Stimulated activated CD8-positive, alpha-beta memory T cell treated with anti-CD3 and anti-CD28 coated beads, Interleukin-7, amount 100 ng/mL, for 1 hour (primary cell): ENCODE results near the gene SDR9C7.
"Not testable (repeated sequence)": the region's sequence is repeated elsewhere in the genome, so short reads cannot be mapped to it uniquely, and the experiment has no call there.

Experiments used
- DNase-seq, 2 donors: peaks; one replicate each; pipeline ENCODE4 v3.0.0-alpha.2; 2020; ENCODE audit warnings: low read depth in 2 of 2

Gene SDR9C7

DNA sequence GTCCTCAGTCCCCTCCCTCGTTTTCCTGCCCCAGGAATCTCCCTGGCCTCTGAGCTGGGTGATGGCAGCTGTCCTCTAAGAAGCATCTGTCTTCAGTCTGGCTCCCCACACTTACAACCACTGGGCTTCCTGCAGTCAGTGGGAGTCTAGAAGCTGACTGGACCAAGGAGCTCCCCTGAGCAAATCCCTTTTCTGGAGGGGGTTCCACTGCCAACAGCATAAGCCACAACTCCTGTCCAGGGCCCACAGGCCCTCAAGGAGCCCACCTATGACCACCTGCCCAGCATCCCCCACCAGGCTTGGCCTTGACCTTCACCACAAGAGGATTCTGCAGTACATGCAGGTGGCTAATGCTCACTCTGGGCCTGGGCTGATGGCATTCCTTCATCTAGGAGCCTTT lies 19.1 kb upstream of the SDR9C7 start:
- DNase-seq: no peak

DNA sequence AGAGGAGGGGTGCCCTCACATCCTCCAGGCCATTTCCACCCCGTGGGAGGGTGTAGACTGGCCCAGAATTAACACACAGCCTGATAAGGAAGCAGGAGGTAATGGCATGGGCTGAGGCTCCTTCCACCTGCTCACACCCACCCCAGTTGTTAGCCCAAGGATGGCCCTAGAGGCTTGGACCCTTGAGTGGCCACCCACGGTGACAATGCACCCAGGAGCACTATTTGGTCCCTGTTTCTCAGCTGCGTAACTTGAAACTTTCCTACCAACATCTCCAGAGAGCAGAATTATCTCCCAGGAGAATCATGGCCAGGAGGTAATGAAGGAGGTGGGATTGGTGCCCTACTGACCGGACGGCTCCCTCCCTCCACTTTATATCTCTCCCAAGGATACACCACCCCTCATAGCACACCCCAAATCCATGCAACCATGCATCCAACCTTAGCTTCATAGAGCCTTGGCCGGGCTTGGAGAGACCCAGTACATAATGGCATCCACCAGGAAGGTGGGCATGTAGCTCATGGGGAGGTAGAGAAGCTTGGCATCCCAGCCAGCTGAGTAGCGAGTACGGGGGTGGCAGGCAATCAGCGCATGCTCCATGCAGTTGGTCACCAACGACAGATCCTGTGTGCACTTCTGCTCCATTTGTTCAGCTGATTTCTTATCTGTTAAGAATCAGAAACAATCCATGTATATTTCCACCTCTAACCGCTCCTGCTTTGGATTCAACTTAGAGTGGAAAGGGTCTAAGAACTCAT lies 17.6 kb upstream of the SDR9C7 start:
- no peak for DNase-seq

- no peak for DNase-seq
Measured at GRCh38 chr12:56948881-56949280, 14.7 kb upstream of the SDR9C7 start.

DNA sequence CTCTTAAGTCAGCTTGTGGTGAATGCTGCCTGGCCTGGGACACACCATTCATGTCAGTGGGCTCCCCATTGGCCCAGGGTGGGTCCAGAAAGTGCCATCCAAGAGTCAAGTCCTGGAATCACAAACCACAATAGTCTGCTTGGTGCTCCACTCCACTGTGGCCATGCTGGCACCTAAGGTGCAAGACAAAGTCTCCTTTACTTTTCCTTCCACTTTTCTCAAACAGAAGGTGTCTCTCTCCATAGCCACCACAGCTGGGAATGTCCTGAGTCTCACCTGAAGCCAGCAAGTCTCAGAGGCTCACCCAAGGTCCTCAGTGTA lies 14.2 kb upstream of the SDR9C7 start:
- no peak for DNase-seq

GRCh38 chr12:56947633-56948456 lies 13.6 kb upstream of the SDR9C7 start:
- no peak for DNase-seq

- DNase-seq: no peak
Measured at GRCh38 chr12:56943878-56944277, 9.7 kb upstream of the SDR9C7 start.

- not testable (repeated sequence) for DNase-seq
Measured at GRCh38 chr12:56943374-56943773, 9.2 kb upstream of the SDR9C7 start.

DNA sequence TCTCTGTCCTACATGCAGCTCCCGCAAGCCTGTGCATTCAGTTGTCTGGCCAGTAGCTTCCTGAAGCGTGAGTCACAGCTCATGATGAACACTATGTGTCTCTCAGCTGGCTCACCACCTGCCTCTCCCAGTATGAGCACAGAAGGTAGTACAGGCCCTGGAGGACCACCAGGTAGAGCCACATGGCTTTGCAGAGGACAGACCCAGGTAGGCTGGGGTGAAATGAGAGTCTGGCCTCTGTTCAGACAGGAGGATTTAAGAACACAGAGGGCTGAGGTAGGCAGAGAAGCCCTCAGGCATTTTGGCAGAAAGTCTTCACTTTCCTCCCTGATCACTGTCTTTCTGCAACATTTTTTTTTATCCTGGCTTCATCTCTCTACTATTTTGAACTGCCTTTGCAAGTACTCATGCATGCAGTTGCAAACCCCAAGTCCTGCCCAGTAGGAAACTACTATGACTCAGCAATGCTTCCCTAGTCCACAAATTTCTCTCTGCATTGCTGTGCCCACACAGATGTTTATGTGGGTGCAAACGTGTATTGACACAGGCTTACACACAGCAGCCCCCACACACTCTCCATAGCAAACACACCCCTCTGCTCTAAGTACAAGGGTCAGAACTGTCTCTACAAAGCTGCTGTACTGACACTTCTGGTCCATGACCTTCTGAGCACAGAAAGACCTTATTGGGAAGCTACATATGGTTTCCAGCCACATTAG lies 7.2 kb upstream of the SDR9C7 start:
- DNase-seq: no peak

GRCh38 chr12:56940942-56941298 lies 6.7 kb upstream of the SDR9C7 start:
- not testable (repeated sequence) for DNase-seq

DNA sequence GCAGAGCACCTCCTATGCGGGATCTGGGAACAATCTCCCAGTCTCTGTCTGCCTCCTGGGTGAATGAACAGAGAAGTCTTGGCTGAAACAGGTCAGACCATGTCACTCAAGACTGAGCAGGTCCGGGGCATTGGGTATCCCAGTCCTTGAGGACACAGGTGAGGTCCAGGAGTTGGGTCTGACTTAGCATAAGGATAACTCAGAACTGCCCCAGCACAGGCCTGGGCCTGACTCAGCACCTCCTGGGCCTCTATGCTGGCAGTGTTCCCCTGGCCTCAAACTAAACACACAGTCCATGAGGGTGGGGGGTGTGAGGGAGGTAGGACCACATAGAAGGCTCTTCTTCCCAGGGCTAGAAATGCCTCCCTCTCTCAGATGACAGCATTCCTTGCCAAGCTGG lies 1.5 kb upstream of the SDR9C7 start:
- DNase-seq: no peak

GRCh38 chr12:56935157-56935556 lies 949 bp upstream of the SDR9C7 start:
- DNase-seq: no peak

DNA sequence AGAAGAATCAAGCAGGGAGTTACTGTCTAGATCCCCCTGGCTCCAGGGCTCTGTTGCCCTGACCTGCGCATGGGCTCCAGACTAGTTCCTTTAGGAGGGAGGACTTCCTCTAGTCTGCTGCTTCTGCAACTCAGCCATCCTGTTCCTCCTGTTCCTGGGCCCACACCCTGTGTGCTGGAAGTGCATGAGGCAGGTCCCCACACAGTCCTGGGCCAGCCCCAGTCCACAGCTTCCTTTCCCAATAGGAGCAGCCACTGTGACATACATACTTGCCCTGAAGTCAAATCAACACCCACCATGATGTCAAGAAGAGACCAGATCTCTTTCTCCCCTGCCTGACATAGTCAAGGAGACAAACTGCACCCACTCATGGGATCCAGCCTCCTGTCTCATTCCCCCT lies 1.3 kb downstream of the SDR9C7 start:
- no peak for DNase-seq

- no peak for DNase-seq
Measured at GRCh38 chr12:56932146-56932545, 2.1 kb downstream of the SDR9C7 start.

DNA sequence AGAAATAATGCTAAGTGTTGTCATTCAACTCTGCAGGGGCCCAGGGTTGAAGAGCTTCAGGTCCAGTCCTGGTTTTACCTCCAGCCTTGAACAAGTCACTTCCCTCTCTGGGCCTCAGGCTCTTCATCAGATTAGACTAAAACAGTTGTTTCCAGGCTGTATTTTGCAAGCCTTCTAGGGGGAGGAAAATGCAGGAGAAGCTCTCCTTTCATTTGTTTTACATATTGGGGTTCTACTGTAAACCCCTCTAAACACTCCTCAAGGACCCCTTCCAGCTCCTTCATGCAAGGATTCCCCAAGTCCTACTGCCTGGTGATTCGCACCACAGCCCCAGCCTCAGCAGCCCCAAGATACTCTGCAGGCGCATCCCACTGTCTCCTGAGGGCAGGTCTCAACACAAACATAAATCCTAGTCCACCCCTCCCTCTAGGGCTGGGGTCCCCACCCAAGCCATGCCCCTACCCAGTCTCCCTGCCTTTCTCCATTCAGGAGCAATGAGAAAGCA lies 2.7 kb downstream of the SDR9C7 start:
- no peak for DNase-seq

- no peak for DNase-seq
Measured at GRCh38 chr12:56930241-56930640, 4.0 kb downstream of the SDR9C7 start.

- DNase-seq: no peak
Measured at GRCh38 chr12:56929780-56930179, 4.4 kb downstream of the SDR9C7 start.

- no peak for DNase-seq
Measured at GRCh38 chr12:56928262-56928661, 5.9 kb downstream of the SDR9C7 start.

DNA sequence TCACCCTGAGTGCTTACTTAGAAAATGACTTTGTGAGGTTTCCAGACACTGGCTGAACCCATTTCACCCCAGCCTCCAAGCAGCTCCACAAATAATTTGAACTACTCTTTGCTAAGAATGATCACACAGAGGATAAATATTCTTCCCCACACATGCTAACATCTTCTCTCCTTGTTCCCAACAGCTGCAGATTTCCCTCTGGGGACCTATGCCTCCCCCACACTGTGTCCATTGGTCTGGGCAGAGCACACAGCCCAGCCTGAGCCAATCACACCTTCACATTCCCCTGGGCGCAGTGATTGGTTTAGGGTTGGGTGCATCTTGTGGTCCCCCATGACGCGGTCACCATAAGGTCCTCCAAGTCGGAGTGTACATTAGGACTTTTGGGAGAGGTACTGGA lies 6.9 kb downstream of the SDR9C7 start:
- DNase-seq: no peak

DNA sequence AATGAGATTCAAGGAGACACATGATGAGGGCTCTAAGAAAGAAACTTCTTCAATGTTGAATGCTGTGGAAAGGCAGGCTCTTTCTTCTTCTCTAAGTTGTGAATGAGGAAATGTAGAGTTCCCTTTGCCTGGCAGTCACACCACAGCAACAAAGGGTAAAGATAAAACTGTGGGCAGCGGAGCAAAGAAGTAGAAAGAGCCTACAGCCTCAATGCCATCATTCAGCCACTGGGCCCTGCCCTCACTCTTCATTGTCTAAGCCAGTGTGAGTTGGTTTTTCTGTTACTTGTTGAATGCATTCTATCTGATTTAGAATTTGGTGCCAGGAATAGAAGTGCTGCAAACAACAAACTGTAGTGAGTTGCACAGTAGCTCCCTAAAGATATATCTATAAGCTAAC lies 12.2 kb downstream of the SDR9C7 start:
- DNase-seq: no peak

DNA sequence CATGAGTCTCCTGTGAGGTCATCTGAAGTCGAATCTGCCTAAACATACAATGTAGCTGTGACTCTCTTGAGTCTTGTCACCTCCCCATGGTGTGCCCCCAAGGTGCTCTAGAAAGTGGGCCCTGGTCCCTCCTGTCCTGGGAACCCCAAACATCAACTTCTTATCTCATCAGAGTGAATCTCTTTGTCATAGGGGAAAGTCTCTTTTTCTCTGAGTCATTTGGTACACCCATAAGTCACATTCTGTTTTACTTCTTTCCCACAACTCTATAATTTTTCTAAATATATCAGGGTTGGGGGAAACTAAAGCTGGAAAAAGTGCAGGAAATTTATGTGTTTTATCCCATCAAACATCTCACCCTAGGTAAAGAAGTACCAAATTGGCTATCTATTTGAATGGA lies 12.9 kb downstream of the SDR9C7 start:
- DNase-seq: no peak

- not testable (repeated sequence) for DNase-seq
Measured at GRCh38 chr12:56918139-56918538, 16.1 kb downstream of the SDR9C7 start.

DNA sequence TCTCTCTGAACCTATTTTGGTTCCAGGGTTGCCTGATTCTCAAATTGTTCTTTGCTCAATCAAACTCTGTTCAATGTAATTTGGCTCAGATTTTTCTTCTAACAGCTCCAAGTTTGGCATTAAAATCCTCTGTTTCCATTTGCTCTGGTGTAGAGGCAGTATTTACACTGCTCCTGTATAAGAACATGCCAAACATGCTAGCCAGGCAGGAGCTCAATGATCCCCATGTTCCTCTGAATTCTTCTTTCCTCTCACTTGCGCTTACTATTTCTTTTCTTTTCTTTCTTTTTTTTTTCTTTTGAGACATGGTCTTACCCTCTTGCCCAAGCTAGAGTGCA lies 17.2 kb downstream of the SDR9C7 start:
- no peak for DNase-seq
